ENCODE results near the gene DCLRE1C.
"Not testable (repeated sequence)": the region's sequence is repeated elsewhere in the genome, so short reads cannot be mapped to it uniquely, and the experiment has no call there.

DNA sequence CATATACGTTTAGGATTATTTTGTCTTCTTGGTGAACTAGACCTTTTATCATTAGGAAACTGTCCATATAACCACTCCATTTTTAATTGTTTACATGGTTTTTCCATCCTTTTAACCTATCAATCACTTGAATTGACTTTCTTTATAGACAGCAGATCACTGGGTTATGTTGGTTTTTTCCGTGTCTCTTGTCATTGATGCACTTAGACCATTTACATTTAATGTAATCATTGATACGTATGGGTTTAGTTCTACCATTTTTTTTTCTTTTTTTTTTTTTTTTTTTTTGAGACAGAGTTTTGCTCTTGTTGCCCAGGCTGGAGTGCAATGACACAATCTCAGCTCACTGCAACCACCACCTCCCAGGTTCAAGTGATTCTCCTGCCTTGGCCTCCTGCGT lies 46.3 kb downstream of the DCLRE1C start:
- TF ChIP-seq POLR2A (IDR thresholded peaks at IDR 0.05): not testable (repeated sequence)
- TF ChIP-seq, protein P1, sequence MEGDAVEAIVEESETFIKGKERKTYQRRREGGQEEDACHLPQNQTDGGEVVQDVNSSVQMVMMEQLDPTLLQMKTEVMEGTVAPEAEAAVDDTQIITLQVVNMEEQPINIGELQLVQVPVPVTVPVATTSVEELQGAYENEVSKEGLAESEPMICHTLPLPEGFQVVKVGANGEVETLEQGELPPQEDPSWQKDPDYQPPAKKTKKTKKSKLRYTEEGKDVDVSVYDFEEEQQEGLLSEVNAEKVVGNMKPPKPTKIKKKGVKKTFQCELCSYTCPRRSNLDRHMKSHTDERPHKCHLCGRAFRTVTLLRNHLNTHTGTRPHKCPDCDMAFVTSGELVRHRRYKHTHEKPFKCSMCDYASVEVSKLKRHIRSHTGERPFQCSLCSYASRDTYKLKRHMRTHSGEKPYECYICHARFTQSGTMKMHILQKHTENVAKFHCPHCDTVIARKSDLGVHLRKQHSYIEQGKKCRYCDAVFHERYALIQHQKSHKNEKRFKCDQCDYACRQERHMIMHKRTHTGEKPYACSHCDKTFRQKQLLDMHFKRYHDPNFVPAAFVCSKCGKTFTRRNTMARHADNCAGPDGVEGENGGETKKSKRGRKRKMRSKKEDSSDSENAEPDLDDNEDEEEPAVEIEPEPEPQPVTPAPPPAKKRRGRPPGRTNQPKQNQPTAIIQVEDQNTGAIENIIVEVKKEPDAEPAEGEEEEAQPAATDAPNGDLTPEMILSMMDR (IDR thresholded peaks at IDR 0.05): not testable (repeated sequence)
